ENCODE measurements around the gene KDM1B.

DNA sequence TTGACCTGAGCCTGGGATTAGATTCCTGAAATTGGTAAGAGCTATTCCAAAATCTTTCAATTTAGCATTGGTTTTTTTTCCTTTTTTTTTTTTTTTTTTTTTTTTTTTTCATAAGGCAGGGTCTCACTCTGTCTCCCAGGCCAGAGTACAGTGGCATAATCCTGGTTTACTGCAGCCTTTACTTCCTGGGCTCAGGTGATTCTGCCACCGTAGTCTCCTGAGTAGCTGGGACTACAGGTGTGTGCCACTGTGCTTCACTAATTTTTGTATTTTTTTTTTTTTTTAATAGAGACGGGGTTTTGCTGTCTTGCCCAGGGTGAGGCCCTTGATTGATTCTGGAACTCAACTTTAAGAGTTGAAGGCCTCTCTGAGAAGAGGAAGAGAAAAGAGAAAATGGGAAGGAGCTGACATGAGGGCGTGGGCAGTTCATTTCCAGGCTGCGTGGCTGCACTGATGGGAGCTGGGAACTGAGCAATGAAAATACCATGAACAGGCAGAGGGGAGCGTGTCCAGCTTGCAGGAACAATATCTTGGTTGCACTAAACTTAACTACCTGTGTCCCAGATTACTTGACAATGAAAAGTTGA, 24.6 kb downstream of the KDM1B start:
- TF ChIP-seq, protein P1, sequence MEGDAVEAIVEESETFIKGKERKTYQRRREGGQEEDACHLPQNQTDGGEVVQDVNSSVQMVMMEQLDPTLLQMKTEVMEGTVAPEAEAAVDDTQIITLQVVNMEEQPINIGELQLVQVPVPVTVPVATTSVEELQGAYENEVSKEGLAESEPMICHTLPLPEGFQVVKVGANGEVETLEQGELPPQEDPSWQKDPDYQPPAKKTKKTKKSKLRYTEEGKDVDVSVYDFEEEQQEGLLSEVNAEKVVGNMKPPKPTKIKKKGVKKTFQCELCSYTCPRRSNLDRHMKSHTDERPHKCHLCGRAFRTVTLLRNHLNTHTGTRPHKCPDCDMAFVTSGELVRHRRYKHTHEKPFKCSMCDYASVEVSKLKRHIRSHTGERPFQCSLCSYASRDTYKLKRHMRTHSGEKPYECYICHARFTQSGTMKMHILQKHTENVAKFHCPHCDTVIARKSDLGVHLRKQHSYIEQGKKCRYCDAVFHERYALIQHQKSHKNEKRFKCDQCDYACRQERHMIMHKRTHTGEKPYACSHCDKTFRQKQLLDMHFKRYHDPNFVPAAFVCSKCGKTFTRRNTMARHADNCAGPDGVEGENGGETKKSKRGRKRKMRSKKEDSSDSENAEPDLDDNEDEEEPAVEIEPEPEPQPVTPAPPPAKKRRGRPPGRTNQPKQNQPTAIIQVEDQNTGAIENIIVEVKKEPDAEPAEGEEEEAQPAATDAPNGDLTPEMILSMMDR (IDR thresholded peaks at IDR 0.05), result no peak
- TF ChIP-seq POLR2A (IDR thresholded peaks at IDR 0.05) (no peak), EP300 (IDR thresholded peaks at IDR 0.05) (no peak), POLR2AphosphoS5 (IDR thresholded peaks at IDR 0.05) (no peak)
